ENCODE data around the gene CFAP97D1.
A peak's percentile ranks its signal among the peaks of the same experiment; 100 is the strongest.

Gene CFAP97D1

DNA sequence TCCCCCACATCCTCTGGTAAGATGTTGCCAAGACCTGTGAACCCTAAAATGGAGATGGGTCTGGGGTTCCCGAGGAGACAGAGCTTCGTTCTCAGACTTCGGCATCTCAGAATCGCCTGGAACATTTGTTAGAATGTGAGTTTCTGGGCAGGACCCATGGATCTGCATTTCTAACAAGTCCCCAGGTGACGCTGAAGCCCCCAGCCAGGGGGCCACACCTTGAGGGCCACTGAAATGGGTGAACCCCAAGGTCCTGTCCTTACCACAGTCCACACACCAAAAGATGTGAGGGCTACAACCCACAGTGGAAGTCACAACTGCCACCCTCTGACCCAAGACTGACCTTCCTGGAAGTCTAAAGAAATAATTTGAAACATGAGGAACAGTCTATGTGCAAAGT is 38.7 kb downstream of the CFAP97D1 start:
- no peak for DNase-seq (ENCODE audit: low read depth)
- TF ChIP-seq, protein P1, sequence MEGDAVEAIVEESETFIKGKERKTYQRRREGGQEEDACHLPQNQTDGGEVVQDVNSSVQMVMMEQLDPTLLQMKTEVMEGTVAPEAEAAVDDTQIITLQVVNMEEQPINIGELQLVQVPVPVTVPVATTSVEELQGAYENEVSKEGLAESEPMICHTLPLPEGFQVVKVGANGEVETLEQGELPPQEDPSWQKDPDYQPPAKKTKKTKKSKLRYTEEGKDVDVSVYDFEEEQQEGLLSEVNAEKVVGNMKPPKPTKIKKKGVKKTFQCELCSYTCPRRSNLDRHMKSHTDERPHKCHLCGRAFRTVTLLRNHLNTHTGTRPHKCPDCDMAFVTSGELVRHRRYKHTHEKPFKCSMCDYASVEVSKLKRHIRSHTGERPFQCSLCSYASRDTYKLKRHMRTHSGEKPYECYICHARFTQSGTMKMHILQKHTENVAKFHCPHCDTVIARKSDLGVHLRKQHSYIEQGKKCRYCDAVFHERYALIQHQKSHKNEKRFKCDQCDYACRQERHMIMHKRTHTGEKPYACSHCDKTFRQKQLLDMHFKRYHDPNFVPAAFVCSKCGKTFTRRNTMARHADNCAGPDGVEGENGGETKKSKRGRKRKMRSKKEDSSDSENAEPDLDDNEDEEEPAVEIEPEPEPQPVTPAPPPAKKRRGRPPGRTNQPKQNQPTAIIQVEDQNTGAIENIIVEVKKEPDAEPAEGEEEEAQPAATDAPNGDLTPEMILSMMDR (IDR thresholded peaks at IDR 0.05; ENCODE audit: low read length, missing control alignments) = no peak
- no peak overlapping the region for H3K4me3 ChIP-seq (replicated peaks; ENCODE audit: low read depth, low read length)

DNA sequence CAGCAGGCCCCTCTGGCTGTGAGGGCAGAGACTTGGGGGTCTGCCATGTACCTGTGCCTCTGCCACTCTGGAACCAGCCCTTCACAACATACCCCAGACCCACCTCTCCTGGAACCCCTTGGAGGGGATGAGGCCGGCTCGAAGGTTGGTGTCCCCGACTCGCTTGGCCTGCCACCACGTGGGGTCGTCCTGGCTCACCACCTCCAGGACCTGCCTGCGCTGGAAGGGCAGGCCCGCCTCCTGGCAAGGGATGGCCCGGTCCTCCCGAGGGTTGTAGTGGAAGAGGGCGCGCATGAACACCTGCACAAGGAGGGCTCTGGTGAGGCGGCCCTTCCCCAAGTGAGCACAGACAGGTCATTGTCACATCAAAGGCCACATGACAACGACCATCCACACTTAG is 40.5 kb downstream of the CFAP97D1 start:
- H3K4me3 ChIP-seq (replicated peaks; ENCODE audit: low read depth, low read length) = no peak overlapping the region
- TF ChIP-seq, protein P1 (IDR thresholded peaks at IDR 0.05; ENCODE audit: low read length, missing control alignments) = no peak
- DNase-seq (ENCODE audit: low read depth) = no peak

DNA sequence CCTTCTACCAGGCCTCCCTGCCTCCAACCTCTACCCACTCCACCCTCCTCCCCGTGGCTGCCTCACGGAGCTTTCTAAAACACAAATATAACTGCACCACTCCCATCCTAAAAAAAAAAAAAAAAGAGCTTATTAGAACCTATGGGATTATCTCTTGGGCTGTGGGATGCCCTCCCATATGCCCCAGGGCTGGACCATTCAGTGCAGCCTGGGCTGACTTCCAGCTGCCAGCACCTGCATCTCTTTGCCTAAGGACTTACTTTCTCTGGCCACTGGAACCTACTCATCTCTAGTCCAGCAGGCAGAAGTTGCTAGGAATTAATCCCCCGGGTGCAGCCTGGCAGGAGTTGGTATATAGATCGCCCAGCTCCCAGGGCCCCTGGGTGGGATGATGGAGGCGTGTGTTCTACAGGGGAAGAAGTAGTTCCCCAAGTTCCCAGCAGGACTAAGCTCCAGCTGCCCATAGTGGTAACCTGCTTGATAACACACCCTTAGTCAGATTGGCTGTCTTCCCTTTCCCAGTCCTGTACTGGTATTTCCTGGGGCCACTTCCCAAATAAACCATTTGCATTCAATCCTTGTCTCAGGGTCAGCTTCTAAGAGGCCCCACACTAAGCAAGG is 42.4 kb downstream of the CFAP97D1 start:
- TF ChIP-seq, protein P1 (IDR thresholded peaks at IDR 0.05; ENCODE audit: low read length, missing control alignments) = no peak
- peak; percentile 47 for DNase-seq (ENCODE audit: low read depth)
- no peak overlapping the region for H3K4me3 ChIP-seq (replicated peaks; ENCODE audit: low read depth, low read length)

DNA sequence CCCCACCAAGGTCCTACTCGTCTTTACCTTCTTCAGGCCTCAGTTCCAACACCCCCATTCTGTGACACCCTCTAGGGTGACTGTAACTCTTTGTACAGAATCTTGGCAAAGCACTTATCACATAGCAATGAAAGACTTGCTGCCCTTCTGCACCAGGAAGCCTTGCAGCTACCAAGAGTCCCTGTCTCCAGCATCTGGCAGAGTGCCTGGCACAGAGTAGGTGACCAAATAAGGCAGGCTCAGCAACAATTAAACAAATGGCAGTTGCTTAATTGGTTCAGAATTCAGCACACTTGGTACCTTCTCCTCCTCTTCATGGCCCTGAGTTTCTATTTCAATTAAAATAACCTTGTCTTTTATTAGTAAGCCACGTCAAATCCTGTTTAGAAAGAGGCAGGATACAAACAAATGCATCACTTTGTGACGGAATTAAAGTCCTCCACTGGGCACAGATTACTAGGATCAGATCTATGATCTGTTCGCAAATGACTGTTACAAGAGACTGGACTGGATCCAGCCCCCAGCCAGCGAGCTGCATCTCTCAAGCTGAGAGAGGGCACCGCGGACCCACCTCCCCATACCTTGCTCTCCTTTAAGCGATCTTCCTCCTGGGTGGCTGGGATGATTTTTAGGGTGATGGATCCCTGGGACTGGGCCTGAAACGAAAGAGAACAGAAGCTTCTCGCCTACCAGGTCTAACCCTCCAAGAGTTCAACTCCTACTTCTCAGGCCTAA is 43.3 kb downstream of the CFAP97D1 start:
- TF ChIP-seq, protein P1 (IDR thresholded peaks at IDR 0.05; ENCODE audit: low read length, missing control alignments) = no peak
- H3K4me3 ChIP-seq (replicated peaks; ENCODE audit: low read depth, low read length) = no peak overlapping the region
- DNase-seq (ENCODE audit: low read depth) = no peak

DNA sequence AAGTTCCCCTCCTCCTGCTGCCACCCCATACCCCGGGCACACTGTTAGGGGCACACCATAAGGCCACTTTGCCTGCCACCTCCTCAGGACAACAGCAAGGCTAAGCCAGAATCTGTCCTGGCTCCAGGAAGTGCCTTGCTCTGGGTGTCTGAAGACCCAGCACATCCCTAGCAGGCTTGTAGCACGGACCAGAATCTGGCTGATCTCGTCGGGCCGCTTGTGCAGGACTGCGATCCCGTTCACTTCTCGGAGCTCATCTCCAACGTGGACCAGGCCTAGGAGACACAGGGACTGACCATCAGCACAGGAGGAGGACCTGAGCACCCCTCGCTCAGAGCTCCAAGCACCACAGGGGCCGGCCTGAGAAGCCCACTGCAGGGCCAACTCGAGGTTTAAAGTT is 45.3 kb downstream of the CFAP97D1 start:
- TF ChIP-seq, protein P1 (IDR thresholded peaks at IDR 0.05; ENCODE audit: low read length, missing control alignments) = no peak

DNA sequence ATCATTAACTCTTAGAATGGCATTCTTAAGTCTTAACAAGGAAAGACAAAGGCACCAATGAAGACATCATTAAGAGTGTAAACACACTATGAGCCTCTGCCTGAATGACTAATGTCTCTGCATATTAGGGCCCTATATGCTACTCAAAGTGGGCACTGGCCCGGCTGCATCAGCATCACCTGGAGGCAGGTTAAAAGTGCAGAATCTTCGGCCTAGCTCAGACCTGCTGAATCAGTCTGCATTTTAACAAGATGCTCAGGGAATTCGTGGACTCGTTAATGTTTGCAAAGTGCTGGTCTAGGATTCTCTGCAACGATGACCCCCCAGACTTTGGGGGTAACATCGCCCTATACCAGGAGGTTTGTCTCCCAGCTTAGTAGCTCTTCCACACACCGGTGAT is 46.0 kb downstream of the CFAP97D1 start:
- DNase-seq (ENCODE audit: low read depth) = no peak
- no peak overlapping the region for H3K4me3 ChIP-seq (replicated peaks; ENCODE audit: low read depth, low read length)
- TF ChIP-seq, protein P1 (IDR thresholded peaks at IDR 0.05; ENCODE audit: low read length, missing control alignments) = no peak

More for the DNA sequence above, 45.3 kb downstream of the CFAP97D1 start:
- no peak for DNase-seq (ENCODE audit: low read depth)
- H3K4me3 ChIP-seq (replicated peaks; ENCODE audit: low read depth, low read length) = no peak overlapping the region
